Caco-2 (cell line): ENCODE data around the gene SMURF1. TPM values are rescaled to one million over a fixed set of nuclear protein-coding genes. Genes with fewer than 3 reads are reported as not detected.

Source experiments
- BruUV-seq: library from RNA; stranded (reverse); fragments of 400-500 nt; replicated peaks from 2 replicates; lab custom pipeline; 2021; lab: Mats Ljungman, UMichigan
- CTCF ChIA-PET: fragments of 300-600 bp; sonication (Branson Sonifier 250); formaldehyde crosslinking; loops from one replicate; lab custom pipeline; 2022; ENCODE audit warnings: antibody characterized with exemption; lab: Charles Lee
- POLR2A ChIA-PET: fragments of 300-600 bp; sonication (Branson Sonifier 250); formaldehyde crosslinking; loops from one replicate; lab custom pipeline; 2022; ENCODE audit warnings: antibody characterized with exemption; lab: Charles Lee
- DNase-seq, 2 experiments: peaks; one replicate each; pipeline versions ENCODE4 v3.0.0 to v3.0.0-alpha.2; 2020 to 2022
- H3K27me3 ChIP-seq: replicated peaks from 2 replicates; pipeline ENCODE4 v1.6.0; 2011; ENCODE audit warnings: low read length; ENCODE audit not compliant: control insufficient read depth, insufficient read depth
- H3K36me3 ChIP-seq: 2 replicates; pipeline ENCODE4 v1.5.1; 2011; ENCODE audit warnings: low read length; ENCODE audit not compliant: control insufficient read depth, insufficient read depth
- H3K4me1 ChIP-seq: fragments of 250-450 bp; sonication (Bioruptor Pico); 2 replicates; pipeline ENCODE4 v1.5.1; 2020; ENCODE audit warnings: mild to moderate bottlenecking
- H3K4me3 ChIP-seq: 2 replicates; pipeline ENCODE4 v1.5.1; 2011; ENCODE audit warnings: low read depth, mild to moderate bottlenecking, control low read depth, low read length
- H3K9me3 ChIP-seq: fragments of 250-450 bp; sonication (Bioruptor Pico); 2 replicates; pipeline ENCODE4 v1.5.1; 2020; ENCODE audit warnings: mild to moderate bottlenecking, moderate library complexity
- H3K27ac Mint-ChIP-seq: one replicate; pipeline ENCODE4 v1.8.0; 2022; ENCODE audit warnings: mixed read lengths; ENCODE audit not compliant: unreplicated experiment
- H3K27me3 Mint-ChIP-seq: one replicate; pipeline ENCODE4 v1.8.0; 2022; ENCODE audit warnings: mixed read lengths; ENCODE audit not compliant: insufficient read depth, unreplicated experiment
- H3K36me3 Mint-ChIP-seq: one replicate; pipeline ENCODE4 v1.8.0; 2022; ENCODE audit warnings: mild to moderate bottlenecking, mixed read lengths; ENCODE audit not compliant: insufficient read depth, unreplicated experiment
- H3K4me1 Mint-ChIP-seq: one replicate; pipeline ENCODE4 v1.8.0; 2022; ENCODE audit warnings: low read depth, mixed read lengths; ENCODE audit not compliant: unreplicated experiment
- H3K4me3 Mint-ChIP-seq: one replicate; pipeline ENCODE4 v1.8.0; 2022; ENCODE audit warnings: mild to moderate bottlenecking, moderate library complexity, mixed read lengths; ENCODE audit not compliant: unreplicated experiment
- H3K9me3 Mint-ChIP-seq: one replicate; pipeline ENCODE4 v1.8.0; 2022; ENCODE audit warnings: mixed read lengths; ENCODE audit not compliant: unreplicated experiment
- CTCF ChIP-seq, 2 experiments: fragments of 200-600 bp in 1 of 2; IDR thresholded peaks; 1 replicate in 1 of 2; 2 replicates in 1 of 2; pipeline versions ENCODE4 v1.5.1 to v1.8.0; 2011 to 2022; ENCODE audit warnings: antibody characterized with exemption in 1 of 2, control low read depth in 1 of 2, inconsistent platforms in 1 of 2, low read depth in 1 of 2, low read length in 1 of 2, mild to moderate bottlenecking in 1 of 2, moderate library complexity in 1 of 2; ENCODE audit not compliant: insufficient read depth in 1 of 2, severe bottlenecking in 1 of 2, unreplicated experiment in 1 of 2
- intact Hi-C: fragments of 100-400 bp; cut with micrococcal nuclease; formaldehyde crosslinking; loops from one replicate; pipeline ENCODE4 v1.10.0; 2022; ENCODE audit not compliant: unreplicated experiment
- total RNA-seq: library from RNA; stranded (reverse); gene quantifications from 2 replicates; pipeline ENCODE4 v1.2.3, GENCODE V29; 2022

SMURF1 gene
- total RNA-seq, 1 experiment from 2014 or later = 22.5 TPM

DNA sequence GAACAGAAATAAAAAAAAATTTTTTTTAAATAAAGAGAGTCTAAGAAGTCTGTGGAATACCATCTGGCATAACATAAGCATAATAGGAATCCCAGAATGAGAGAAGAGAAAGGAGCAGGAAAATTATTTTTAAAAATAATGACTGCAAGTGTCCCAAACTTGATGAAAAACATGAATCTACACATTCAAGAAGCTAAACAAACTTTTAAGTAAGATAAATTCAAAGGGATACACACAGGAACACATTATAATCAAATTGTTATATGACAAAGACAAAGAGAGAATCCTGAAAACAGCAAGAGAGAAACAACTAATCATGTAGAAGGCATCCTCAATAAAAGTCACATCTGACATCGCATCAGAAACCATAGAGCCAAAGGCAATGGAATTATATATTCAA is 30.9 kb downstream of the SMURF1 start:
- no peak overlapping the region for H3K27ac Mint-ChIP-seq
- BruUV-seq = no TSS peak
- peaks cover 31% of the 10 kb centered on the region for H3K4me1 ChIP-seq
- H3K27me3 Mint-ChIP-seq = no peaks in the 10 kb centered on the region
- H3K9me3 ChIP-seq = no peaks in the 10 kb centered on the region
- ChIA-PET CTCF (no interaction called here), POLR2A (no interaction called here)
- H3K9me3 Mint-ChIP-seq = peaks cover 10% of the 10 kb centered on the region
- DNase-seq = no peak
- H3K4me1 Mint-ChIP-seq = peaks cover 29% of the 10 kb centered on the region
- H3K27me3 ChIP-seq = no peaks in the 10 kb centered on the region
- H3K36me3 Mint-ChIP-seq = no peaks in the 10 kb centered on the region
- intact Hi-C loops = no loop called here
- H3K4me3 Mint-ChIP-seq = no peak overlapping the region
- no peaks in the 10 kb centered on the region for H3K36me3 ChIP-seq
- no peak for TF ChIP-seq CTCF (IDR thresholded peaks at IDR 0.05; ENCODE audit: insufficient read depth in 1 of 2, low read depth in 1 of 2, low read length in 1 of 2, severe bottlenecking in 1 of 2, unreplicated experiment in 1 of 2)
- no peak overlapping the region for H3K4me3 ChIP-seq

- TF ChIP-seq CTCF (IDR thresholded peaks at IDR 0.05; ENCODE audit: insufficient read depth in 1 of 2, low read depth in 1 of 2, low read length in 1 of 2, severe bottlenecking in 1 of 2, unreplicated experiment in 1 of 2) = no peak
- Histone ChIP-seq H3K9me3 (no peaks in the 10 kb centered on the region), H3K4me3 (no peak overlapping the region), H3K27me3 (no peaks in the 10 kb centered on the region), H3K36me3 (no peaks in the 10 kb centered on the region), H3K4me1 (peaks cover 39% of the 10 kb centered on the region)
- H3K27me3 Mint-ChIP-seq = no peaks in the 10 kb centered on the region
- peaks cover 29% of the 10 kb centered on the region for H3K4me1 Mint-ChIP-seq
- no peak overlapping the region for H3K4me3 Mint-ChIP-seq
- ChIA-PET POLR2A (interaction anchor here (0.6 to 0.9 kb wide), 2 partner anchors 12 to 98 kb away, joined by 3 to 7 read pairs; no protein-coding TSS in a partner anchor), CTCF (no interaction called here)
- no peak overlapping the region for H3K27ac Mint-ChIP-seq
- H3K36me3 Mint-ChIP-seq = no peaks in the 10 kb centered on the region
- H3K9me3 Mint-ChIP-seq = peaks cover 10% of the 10 kb centered on the region
- DNase-seq = no peak
- intact Hi-C loops = no loop called here
- no TSS peak for BruUV-seq
Observed at GRCh38 chr7:99112097-99112496, 31.8 kb downstream of the SMURF1 start.

GRCh38 chr7:99111591-99111990 is 32.3 kb downstream of the SMURF1 start:
- no TSS peak for BruUV-seq
- Mint-ChIP-seq H3K9me3 (peaks cover 10% of the 10 kb centered on the region), H3K27me3 (no peaks in the 10 kb centered on the region), H3K4me1 (peaks cover 29% of the 10 kb centered on the region), H3K4me3 (no peak overlapping the region), H3K27ac (no peak overlapping the region), H3K36me3 (no peaks in the 10 kb centered on the region)
- CTCF ChIA-PET = no interaction called here
- intact Hi-C loops = no loop called here
- no peak for TF ChIP-seq CTCF (IDR thresholded peaks at IDR 0.05; ENCODE audit: insufficient read depth in 1 of 2, low read depth in 1 of 2, low read length in 1 of 2, severe bottlenecking in 1 of 2, unreplicated experiment in 1 of 2)
- peaks cover 44% of the 10 kb centered on the region for H3K4me1 ChIP-seq
- DNase-seq = no peak
- no peaks in the 10 kb centered on the region for H3K27me3 ChIP-seq
- no peaks in the 10 kb centered on the region for H3K9me3 ChIP-seq
- H3K4me3 ChIP-seq = no peak overlapping the region
- POLR2A ChIA-PET = no interaction called here
- no peaks in the 10 kb centered on the region for H3K36me3 ChIP-seq
